Pancreas (tissue), 10 donors: Measurements from ENCODE around the gene TBKBP1. TPM values are rescaled to one million over a fixed set of nuclear protein-coding genes. Genes with fewer than 3 reads are reported as not detected.

ENCODE experiments used
- ATAC-seq, 4 donors: fragments of 200-7000 bp; cut with Tn5 transposase; one replicate each; pipeline versions ENCODE4 v1.8.0 to v1.9.1; 2020; ENCODE audit warnings: mild to moderate bottlenecking in 4 of 4, moderate library complexity in 4 of 4
- DNase-seq, 6 donors: peaks; one replicate each; pipeline ENCODE4 v3.0.0-alpha.2; 2020
- FAIRE-seq: peaks from 2 replicates; lab custom pipeline; 2012; peaks lifted over from hg19 to GRCh38; lab: Jason Lieb, UNC
- H3K27ac ChIP-seq, 4 donors: fragments of 200-600 bp; sonication (generic); 1 replicate in 3 of 4; 2 replicates in 1 of 4; pipeline versions ENCODE4 v1.5.0 to v1.8.0; 2020
- H3K27me3 ChIP-seq, 4 donors: fragments of 200-600 bp; one replicate each; pipeline ENCODE4 v1.8.0; 2021
- H3K36me3 ChIP-seq, 3 donors: fragments of 200-600 bp; sonication (generic) in 1 of 3; one replicate each; pipeline versions ENCODE4 v1.5.0 to v1.8.0; 2020 to 2021
- H3K4me1 ChIP-seq, 3 donors: fragments of 200-600 bp; one replicate each; pipeline ENCODE4 v1.8.0; 2021
- H3K4me3 ChIP-seq, 4 donors: fragments of 200-600 bp; sonication (generic) in 2 of 4; one replicate each; pipeline versions ENCODE4 v1.5.0 to v1.8.0; 2020 to 2021
- H3K9me3 ChIP-seq, 4 donors: fragments of 200-600 bp; one replicate each; pipeline ENCODE4 v1.8.0; 2021
- CTCF ChIP-seq, 4 donors: fragments of 200-600 bp; sonication (generic) in 3 of 4; IDR thresholded peaks; one replicate each; pipeline versions ENCODE4 v1.5.0 to v1.8.0; 2021; ENCODE audit warnings: antibody characterized with exemption in 4 of 4
- WGBS, 2 donors: extraction: QIAGEN DNeasy Blood & Tissue Kit; methylation state at CpG; one replicate each; pipeline ENCODE4 v1.1.7; 2013; 5-methylcytosine and 5-hydroxymethylcytosine counted together
- intact Hi-C, 3 donors: fragments of 100-400 bp; cut with DNase I; formaldehyde crosslinking; loops; one replicate each; pipeline versions ENCODE4 v1.11.1 to v1.14.2; 2022
- polyA plus RNA-seq, 2 donors: library from polyadenylated mRNA; stranded (reverse); fragments of 200-250 nt; gene quantifications; one replicate each; pipeline ENCODE4 v1.2.3, GENCODE V29; 2013
- total RNA-seq, 6 donors: library from RNA; stranded (reverse); fragmentation: NEBNext Ultra II Directional in 4 of 6; extraction: Animal tissue kit (Norgen Biotek cat#: 25700) in 4 of 6; gene quantifications; one replicate each; pipeline versions ENCODE4 v1.2.1 to v1.2.4, GENCODE V29; 2021 to 2023
- donor health status: healthy with polysubstance abuse.
- donor health status: DM: no; HTN: no; CAD: no; lungs with moderate emphysema.
- donor health status: DM: no; HTN: no; CAD: no.
- donor health status: control.
- donor health status: control.
- donor health status: Bipolar disorder and iron deficiency.
- donor health status: DM: yes; HTN: yes; CAD: no.
- donor health status: DM: no; HTN: no; CAD: no.
- donor health status: DM: no; HTN: no; CAD: no.
- donor health status: DM: yes; HTN: yes; CAD: no.

The TBKBP1 gene
- total and polyA plus RNA-seq, 8 donors = 4.7 to 21.2 (median 6.4) TPM

GRCh38 chr17:47684025-47684424 is 9.9 kb upstream of the TBKBP1 start:
- DNase-seq (no peak), FAIRE-seq (no peak), ATAC-seq (no peak)
- Histone ChIP-seq H3K27ac (no peak overlapping the region), H3K9me3 (no peaks in the 10 kb centered on the region), H3K4me1 (peaks cover 0 to 6% (median 0%) of the 10 kb centered on the region in 3 donors), H3K36me3 (peaks cover 6 to 32% (median 19%) of the 10 kb centered on the region in 3 donors), H3K4me3 (no peak overlapping the region), H3K27me3 (no peaks in the 10 kb centered on the region)
- no peak for TF ChIP-seq CTCF (IDR thresholded peaks at IDR 0.05)
- WGBS, 2 donors = 95% methylated on average over 4 of the region's 4 CpGs
- intact Hi-C loops = no loop called here

DNA sequence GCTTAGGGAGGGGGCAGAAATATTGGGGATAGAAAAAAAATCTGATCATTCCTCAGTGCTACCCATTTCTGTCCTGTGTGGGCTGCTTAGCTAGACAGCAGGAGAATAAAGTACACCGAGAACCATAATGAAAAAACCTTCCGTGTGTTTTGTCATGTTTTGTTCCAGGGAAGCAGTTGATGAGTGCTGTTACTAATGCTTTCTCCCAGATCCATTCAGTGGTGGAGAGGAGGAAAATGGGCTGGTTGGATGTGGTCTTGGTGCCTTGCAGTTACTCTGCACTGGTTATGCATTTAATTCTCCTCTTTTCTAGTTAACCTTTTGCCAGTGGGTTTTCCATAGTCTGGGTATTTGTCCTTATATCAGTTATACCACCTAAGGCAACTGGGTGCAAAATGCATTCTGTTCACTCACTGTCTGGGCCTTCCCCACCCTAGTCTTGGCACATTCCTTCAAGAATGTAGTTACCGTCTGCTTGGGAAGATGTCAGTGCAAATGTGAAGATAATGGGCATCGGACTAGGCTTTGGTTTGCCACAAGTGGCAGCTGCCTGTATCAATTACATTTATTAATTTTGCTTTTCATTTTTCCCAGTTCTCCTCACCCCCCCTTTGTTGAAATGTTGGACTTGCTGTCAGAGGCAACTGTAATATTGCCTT is 9.3 kb upstream of the TBKBP1 start:
- H3K27ac ChIP-seq = no peak overlapping the region
- TF ChIP-seq CTCF (IDR thresholded peaks at IDR 0.05) = no peak
- no peak overlapping the region for H3K4me3 ChIP-seq
- WGBS, 2 donors = 90 to 93% methylated on average over 4 of the region's 4 CpGs
- peaks cover 0 to 6% (median 0%) of the 10 kb centered on the region in 3 donors for H3K4me1 ChIP-seq
- H3K27me3 ChIP-seq = no peaks in the 10 kb centered on the region
- DNase-seq = no peak
- peaks cover 3 to 28% (median 15%) of the 10 kb centered on the region in 3 donors for H3K36me3 ChIP-seq
- no peak for FAIRE-seq
- H3K9me3 ChIP-seq = no peaks in the 10 kb centered on the region
- intact Hi-C loops = no loop called here
- ATAC-seq = no peak

DNA sequence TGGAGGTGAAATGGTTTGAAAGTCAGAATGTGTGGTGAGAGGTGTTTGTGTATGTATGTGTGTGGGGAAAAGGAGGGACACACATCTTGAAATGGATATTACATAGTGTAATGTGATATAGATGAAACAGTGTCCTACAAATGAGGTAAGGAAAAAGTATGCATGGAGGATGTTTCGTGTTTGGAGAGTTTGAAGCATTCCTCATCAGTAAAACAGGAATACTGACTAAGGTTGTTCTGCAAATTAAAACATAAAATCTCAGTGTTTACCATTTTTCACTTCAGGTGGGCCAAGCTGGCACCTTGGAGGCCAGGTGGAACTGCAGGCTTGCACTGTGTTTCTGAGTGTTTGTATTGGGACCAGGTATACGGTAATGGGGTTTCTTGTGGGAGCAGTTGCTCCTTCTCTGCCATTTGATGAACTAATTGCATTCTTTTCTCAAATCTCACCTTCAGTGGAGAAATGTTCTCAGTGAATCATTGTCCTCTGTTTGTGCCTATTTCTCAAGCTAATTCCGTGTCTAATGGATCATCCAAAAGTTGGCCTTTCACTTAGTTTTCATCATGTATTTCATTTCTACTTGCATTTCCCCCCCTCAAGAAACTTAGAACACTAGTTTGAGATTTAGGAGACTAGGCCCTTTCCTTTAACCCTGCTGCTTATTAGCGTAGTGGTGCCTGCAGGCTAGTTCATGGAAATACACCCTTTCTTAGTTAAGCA is 8.2 kb upstream of the TBKBP1 start:
- DNase-seq (no peak), ATAC-seq (no peak), FAIRE-seq (no peak)
- no peaks in the 10 kb centered on the region for H3K9me3 ChIP-seq
- intact Hi-C loops = no loop called here
- H3K4me3 ChIP-seq = no peak overlapping the region
- no peak overlapping the region for H3K27ac ChIP-seq
- H3K4me1 ChIP-seq = peaks cover 0 to 6% (median 0%) of the 10 kb centered on the region in 3 donors
- H3K27me3 ChIP-seq = no peaks in the 10 kb centered on the region
- 89 to 94% methylated on average over 4 of the region's 4 CpGs for WGBS, 2 donors
- H3K36me3 ChIP-seq = peaks cover 3 to 18% (median 8%) of the 10 kb centered on the region in 3 donors
- TF ChIP-seq CTCF (IDR thresholded peaks at IDR 0.05) = no peak

DNA sequence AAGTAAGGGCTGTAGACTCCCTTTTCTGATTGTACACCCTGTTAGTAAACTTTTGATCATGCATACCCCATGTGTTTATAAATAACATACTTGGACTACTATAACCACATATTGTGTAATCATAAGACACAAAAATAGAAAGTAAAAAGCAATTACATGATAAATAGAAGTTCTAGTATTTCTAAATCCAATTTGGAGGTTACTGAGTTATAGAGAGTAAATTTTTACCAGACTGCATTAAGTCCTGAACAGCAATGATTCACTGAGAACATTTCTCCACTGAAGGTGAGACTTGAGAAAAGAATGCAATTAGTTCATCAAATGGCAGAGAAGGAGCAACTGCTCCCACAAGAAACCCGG is 7.7 kb upstream of the TBKBP1 start:
- no peak for ATAC-seq
- Histone ChIP-seq H3K27ac (no peak overlapping the region), H3K4me3 (no peak overlapping the region), H3K9me3 (no peaks in the 10 kb centered on the region), H3K27me3 (no peaks in the 10 kb centered on the region), H3K4me1 (peaks cover 0 to 6% (median 0%) of the 10 kb centered on the region in 3 donors), H3K36me3 (peaks cover 3 to 12% (median 8%) of the 10 kb centered on the region in 3 donors)
- no peak for FAIRE-seq
- no peak for DNase-seq
- intact Hi-C loops = no loop called here
- no peak for TF ChIP-seq CTCF (IDR thresholded peaks at IDR 0.05)
- WGBS, 2 donors = 63 to 92% methylated on average over 1 of the region's 1 CpG
